Activated naive CD4-positive, alpha-beta T cell (primary cell): ENCODE measurements around the gene ME3.
"Not testable (repeated sequence)": the region's sequence is repeated elsewhere in the genome, so short reads cannot be mapped to it uniquely, and the experiment has no call there.

Source experiments
- DNase-seq, 4 experiments: peaks; one replicate each; lab custom pipeline; 2025; lab: John Stamatoyannopoulos, UW

The ME3 gene

DNA sequence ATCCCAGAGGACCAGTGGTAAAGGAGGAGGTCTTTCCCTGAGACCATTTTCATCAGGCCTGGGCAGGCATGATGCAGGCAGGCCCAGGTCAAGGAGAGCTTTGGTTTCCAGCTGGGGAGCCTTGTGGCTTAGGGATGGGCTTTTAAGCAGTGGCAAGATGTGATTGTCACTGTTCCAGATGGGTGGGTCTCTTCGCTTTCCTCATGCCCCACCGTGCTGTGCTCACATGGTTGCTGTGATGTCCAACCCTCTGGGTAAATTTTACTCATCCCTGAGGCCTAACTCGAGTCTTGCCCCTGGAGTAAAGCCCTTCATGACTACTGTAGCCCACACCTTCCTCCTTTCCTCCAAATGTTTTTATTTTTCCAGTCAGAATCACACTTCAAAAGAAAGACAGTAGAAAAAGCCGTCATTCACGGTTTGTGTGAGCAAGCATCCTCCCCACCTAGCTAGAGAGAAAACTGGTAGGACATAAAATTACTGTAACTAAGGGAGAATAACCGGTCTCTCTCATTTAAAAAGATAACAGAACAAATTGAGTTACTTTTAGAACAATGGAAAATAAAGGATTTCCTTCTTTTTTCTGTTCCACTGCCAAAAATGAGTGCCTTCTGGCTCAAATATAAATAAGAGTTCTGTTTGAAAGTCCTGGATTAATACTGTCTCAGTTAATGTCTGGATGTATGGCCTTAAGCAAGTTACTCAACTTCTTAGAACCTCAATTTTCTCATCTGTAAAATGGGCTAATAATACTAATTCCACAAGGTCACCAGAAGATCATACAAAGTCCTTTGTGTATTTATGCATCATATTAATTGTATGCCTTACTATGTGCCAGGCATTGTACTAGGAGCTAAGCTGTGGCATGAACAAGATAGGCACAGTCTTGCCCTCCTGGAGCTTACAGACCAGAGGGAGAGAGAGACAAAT lies 84.9 kb downstream of the ME3 start:
- DNase-seq: no peak

DNA sequence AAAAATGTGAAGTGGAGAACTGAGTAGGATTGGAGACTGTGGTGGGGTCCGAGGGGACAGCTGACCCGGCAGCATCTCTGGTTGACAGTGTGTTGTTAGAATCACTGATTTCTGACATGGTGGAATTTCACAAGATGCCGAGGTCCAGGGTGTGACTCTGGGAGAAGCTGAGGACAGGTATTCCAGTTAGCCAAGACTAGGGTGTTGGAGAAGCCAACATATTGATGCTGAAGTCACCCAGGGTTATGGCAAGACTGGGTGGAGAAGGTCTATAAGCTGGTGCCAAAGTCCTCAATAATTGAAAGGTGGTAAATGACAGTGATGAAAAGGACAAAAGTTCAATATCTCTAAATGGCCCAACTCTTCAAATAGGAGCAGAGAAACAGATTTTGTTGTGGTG lies 86.1 kb downstream of the ME3 start:
- DNase-seq: no peak

DNA sequence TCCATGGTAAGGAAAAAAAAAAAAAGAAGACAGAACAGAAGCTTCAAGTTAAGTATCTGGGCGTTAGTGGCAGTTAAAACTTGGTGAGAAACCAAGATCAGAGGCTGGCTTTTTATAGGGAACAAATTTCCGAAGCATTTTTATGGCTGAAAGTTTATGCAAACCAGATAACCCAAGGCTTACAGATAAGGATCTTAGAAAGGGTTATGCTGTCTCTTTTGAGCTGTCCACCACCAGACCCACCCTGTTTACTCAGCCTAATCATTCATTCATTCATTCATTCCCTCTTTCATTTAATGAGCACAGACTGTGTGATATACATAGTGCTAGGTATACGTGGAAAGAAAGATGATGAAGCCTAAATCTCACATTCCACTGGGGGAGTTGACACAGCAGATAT lies 89.5 kb downstream of the ME3 start:
- no peak for DNase-seq

DNA sequence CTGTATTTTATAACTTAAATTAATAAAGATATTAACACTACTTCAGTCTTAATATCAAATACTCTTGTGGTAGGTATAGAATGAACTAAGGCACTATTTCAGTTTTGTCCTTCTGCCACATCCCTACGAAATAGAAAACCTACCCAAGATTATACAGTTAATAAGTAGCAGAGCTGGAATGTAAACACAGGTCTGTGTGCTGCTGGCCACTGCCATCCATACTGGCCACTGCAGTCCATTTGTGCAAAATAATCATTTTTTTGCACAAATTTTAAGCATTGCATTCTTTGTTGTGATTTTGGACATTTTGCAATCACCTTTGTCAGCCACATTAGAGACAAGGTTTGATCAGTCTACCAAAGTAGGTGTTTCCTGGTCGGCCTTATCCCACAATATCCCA lies 91.9 kb downstream of the ME3 start:
- no peak for DNase-seq

DNA sequence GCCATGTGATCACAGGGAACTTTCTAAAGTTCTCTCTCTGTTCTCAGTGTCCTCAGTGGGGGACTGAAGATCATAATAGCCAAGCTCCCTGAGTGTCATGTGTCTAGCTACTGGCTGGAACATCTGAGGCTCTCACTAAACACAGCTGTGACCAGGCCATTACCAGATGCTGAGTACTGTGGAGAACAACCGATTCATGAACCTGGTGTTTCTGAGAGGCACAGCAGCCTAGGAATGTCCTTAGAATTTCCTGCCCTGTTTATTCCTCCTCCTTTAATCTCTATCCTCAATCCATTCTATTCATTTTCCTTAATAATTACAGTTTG lies 93.0 kb downstream of the ME3 start:
- no peak for DNase-seq

DNA sequence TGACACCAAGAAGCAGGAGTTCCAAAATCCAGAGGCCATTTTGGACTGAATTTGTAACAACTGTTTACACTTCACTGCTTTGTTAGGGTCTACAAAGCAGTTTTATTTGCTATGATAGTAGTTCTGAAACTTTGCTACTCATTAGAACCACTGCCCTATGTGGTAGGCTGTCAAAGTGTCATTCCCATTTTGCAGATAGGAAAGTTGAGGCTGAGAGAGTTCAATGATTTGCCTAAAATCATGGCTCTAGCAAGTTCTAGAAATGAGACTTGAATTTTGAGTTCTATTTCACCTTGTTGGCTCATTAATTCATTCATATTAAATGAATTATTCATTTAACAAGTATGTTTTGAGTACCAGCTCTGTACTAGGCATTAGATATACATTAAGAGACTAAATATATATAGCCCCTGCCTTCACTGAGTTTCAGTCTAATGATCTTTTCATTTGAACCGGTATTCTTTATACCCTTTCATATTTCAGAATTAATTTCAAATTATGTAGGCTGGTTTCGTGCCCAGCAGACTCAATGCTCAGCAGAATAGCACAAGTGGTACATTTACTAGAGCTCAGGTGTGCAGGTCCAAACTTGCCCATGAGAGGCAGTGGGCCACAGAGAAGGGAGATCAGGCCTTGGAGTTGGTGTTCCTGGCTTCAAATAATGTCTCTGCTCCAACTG lies 93.5 kb downstream of the ME3 start:
- no peak for DNase-seq

DNA sequence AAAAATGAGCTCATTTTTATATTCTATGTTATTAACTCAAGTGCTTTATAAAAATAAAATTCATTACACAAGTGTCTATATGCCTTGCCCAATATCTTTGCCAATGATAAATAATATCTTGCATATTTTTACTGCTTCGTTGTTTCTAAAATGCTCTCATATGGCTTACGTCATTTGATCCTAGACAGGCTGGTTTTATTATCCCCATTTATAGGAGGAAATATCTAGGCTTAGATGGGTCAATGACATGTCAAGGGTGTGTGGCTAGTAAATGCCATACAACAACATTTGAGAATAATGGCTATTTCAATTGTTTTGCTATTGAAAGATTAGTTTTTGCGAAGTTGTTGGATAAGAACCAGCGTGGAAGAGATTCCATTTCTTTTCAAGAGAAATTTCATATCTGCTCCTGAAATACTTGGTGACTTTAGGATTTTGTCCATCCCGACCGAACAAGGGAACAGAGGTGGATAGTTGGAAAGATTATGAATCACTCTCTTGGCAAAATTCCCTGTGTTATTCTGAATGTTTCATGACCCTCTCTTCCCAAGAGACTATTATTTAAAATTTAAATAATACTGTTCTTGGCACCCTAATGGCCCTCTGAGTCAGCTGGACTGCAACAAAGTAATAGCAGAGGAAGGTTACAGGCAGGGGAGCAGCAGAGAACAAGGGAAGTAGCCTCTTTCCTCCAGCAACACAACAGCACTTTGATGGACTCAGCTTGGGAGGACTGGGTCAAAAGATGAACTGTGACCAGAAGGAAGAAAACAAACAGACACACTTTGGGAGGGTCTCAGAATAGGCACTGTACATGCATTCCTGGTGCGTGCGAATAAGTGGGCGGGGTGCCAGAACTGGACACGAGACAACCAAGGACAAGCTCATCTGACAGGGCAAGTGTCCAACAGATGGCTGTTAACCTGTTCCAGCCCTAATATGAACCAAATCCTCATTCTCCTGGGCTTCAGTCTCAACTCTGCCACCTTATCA lies 94.5 kb downstream of the ME3 start:
- DNase-seq: no peak

DNA sequence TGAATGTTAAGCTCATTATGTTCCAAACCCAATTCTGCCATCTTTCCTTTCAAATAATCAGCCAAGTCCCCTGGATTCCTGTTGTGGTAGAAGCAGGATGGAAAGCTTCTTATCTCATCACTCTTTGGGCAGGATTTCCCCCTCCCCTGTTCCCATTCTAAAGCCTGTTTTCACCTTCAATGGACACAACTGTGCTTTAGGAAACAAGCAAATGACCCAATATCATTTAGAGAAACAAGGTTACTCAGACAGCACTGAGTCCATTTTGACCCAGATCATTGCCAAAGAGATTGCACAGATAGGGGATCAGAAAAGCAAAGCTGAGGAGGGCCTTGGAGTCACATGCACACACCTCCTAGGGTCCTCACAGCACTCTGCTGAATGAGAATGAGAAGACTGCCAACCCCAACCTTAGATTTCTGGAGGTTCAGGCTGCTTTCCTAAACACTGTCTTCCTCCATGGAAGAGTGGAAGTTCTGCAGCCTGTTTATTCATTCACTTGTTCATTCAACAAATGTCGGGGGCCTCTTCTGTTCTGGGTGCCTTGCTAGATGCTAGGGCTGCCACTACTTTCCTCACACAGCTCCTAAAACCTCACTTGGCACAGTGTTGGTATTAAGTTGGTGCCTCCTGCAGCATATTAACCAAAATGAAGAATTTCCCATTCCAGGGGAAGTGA lies 95.3 kb downstream of the ME3 start:
- no peak for DNase-seq

DNA sequence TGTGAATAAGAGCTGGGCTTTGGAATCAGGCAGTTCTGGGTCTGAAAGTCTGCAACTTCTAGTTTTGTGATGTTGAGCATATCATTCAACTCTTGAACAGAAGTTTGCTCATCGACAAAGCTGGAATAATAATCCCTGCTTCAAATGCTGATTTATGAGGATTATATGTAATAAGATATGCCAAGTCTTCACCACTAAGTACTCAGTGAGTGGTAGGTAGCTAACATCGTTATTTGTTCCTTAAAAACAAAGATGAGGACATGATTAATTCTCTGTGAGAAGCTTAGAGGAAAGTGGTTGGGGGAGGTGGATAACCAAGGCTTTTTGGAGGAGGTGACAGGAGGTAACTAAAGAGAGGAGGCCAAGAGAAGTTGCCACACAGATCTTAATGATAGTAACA lies 96.5 kb downstream of the ME3 start:
- no peak for DNase-seq

DNA sequence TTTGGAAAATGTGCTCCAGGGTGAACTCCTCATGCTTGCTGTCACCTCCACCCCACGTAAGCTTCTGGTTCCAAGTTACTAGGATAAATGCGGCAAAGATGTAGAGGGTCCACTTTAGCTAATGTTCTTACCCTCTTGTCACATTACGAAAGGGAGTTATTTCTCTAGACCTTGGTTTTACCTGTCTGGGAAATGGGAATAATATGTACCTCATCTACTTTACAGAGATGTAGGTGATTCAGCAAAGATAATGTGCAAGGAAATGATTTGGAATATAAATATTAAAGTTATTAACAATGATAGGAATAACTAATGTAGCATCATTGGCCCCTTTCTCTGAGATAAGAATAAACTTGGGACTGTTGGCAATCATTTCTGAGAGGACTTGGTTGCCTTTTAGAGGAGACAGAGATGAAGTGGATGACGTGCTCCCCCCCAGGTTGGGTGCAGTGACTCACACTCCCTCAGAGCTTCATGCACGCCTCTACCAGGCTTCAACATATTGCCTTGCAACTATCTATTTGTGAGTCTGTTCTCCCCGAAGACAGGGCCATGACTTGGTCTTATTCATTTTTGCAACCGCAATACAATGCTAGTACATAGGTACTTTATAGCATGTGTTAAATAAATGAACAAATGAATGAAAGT lies 97.1 kb downstream of the ME3 start:
- DNase-seq: no peak

DNA sequence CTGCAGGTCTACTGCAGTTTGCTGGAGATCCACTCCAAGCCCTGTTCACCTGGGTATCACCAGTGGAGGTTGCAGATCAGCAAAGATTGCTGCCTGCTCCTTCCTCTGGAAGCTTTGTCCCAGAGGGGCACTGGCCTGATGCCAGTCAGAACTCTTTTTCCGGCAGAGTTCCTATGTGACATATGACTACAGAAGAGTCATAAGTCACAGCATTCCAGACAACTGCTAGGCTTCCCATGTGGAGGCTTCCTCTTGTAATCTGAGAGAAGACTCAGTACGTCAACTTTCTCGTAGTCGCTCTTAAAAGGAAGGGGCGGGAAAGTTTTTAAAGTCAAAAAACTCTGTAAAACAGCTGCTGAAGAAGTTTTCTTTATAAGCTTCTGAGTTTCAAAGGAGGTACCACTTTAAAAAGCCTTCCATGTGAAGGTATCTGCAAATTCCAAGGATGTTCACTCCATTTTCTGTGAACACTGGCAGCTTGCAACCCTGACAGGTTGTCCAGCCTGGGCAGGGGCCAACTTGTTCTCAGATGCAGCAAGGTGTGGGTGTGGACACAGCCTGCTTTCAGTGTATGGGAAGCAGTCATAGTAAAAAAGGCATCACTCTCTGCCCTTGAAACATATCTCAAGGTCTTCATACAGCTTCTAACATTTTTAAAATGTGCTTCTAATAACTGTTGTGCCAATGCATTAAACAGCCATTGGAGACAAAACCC lies 97.8 kb downstream of the ME3 start:
- DNase-seq: no peak

DNA sequence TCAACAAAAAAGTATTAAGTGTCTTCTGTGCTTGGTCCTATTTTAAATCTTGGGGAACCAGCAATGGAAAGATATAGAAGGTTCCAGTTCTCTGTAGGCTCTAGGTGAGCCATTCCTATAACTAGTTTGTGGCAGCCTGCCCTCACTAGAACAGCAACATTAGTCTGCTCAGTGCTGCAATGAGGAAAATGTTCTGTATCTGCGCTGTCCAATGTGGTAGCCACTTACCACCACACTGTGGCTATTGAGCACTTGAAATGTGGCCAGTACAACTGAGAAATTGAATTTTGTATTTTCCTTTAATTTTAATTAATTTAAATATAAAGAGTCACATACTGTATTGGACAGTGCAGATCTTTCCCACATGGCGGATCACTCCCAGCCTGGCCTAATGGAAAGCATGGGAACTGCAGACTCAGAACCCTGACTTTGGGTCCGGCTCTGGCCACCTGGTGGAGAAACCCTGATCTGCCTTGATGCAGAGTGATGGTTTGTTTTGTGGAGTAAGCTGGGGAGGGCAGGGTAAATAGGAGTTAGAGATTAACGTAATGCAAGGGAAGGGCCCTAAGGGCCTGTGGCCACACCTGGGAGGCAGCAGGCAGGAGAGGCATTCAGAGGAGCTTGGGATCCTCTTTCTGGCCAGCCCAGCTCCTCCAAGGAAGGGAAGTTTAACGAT lies 101.0 kb downstream of the ME3 start:
- no peak for DNase-seq

DNA sequence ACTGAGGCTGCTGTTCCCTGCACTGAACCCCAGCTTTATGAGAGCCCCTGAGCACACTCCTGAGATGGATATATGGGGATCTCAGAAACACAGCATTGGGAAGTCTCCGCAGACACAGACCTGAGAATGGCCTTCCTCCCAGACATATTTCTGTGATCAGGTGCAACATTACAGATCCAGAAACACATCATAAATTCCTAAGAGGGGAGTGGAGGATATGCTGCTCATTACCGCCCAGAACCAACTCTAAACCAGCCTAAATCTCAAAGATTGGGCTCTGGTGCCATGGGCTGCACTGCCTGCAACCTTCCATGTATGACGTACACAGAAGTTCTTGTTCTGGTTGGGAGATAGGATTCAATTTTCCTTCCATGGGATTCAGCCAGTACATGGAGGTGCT lies 102.0 kb downstream of the ME3 start:
- DNase-seq: no peak

DNA sequence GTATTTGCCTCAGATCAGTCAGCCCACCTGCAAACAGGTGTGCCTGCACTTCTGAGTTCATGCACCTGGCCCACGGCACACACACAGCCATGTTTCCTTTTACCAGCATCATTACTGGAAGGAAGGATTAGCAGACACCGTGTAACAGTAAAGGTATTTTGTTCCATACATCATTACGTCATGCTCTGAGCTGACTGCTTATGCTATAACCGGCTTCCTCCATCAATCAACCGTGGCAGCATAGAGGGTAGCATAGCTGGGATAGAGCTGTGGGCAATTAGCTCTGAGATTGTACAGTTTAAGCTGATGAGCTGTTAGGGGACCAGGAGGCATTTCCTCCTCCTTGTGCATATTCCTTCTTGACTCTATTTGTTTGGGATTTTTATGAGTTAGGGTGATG lies 102.4 kb downstream of the ME3 start:
- DNase-seq: no peak

DNA sequence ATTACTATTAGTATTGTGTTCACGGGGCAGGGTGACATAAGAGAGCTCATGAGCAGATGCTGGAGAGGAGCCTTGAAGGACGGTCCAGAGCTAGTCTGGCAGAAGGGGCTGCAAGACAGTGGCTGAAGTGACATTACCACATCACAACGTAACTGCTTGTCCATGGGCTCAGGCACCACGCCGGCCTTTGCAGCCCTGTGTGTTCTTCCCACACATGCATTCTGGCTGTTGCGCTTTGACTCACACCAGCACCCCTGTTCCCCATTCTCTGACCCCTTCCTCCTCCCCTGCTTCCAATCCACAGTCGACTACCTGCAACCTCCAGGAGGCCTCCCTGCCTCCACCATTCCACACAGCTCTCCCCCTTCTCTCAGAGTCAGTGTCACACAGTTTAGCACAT lies 103.3 kb downstream of the ME3 start:
- no peak for DNase-seq

DNA sequence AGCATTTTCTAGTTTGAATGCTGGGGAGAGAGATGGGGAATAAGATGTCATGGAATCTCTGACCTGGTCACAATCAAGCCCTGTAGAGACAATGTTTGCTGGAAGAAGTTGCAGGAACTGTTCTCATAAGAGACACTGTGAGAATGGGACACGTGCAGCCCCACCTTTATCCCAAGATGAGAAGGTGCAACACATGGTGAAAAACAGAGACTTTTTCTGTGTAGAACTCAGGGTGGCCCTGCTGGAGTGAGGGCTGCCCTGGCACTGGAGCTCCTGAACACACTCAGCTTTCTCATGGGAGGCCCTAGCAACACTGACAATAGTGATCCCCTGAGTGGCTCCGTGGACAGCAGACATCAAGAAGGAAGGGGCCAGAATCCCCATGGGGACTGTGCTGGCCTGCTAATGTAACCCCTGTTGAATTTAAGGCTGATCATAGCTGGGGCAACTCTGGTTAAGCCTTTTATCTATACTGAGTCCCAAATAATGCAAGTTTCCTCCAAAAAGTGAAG lies 106.6 kb downstream of the ME3 start:
- no peak for DNase-seq

DNA sequence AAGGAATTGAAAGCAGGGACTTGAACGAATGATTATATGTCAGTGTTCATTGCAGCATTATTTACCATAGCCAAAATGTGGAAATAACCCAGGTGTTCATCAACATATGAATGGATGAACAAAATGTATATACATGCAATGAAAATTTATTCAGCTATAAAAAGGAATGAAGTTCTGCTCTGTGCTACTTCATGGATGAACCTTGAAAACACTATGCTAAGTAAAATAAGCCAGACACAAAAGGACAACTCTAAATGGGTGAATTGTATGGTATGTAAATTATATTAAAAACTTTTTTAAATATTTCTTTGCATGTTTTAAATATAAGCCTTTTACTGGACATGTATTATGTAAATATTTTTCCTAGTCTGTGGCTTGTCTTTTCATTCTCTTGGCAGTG lies 107.0 kb downstream of the ME3 start:
- DNase-seq: no peak

DNA sequence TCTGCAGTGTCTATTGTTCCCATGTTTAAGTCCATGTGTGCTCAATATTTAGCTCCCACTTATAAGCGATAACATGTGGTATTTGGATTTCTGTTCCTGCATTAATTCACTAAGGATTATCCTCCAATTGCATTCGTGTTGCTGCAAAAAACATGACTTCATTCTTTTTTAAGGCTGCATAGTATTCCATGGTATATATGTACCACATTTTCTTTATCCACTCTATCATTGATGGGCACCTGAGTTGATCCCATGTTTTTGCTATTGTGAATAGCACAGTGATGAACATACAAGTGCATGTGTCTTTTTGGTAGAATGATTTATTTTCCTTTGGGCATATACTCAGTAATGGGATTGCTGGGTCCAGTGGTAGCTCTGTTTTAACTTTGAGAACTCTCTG lies 109.6 kb downstream of the ME3 start:
- DNase-seq: not testable (repeated sequence)

DNA sequence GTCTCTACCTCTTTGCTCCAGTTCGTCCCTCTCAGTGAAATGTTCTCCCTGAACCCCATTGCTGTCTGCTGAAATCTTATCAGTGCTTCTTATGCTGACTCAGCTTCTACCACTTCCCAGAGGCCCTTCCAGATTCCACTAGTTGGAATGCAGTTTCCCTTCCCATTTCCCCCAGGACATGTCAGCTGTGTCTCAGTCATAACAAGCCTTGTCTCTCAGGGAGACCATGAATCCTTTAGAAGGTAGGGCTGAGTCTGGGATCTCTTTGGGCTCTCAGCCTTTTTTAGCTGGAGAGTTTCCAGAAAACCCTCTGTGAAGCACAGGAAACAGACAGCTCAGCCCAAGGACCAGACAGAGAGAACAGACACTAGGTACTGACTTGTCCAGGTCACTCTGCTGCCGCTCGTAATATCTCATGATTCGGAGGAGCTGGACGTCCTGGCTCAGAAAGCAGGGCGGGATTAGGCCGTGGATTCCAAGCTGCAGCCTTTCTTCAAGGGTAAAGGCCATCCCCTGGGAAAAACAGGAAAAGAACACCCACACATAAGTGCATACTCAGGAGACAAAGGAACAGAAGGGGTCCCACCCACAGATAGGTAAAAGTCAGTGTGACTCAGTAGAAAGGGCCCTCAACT lies 113.0 kb downstream of the ME3 start:
- DNase-seq: no peak
